ENCODE results near the gene MAP3K4. TPM values are rescaled to one million over a fixed set of nuclear protein-coding genes. Genes with fewer than 3 reads are reported as not detected.

Gene MAP3K4
- polyA plus RNA-seq, 1 experiment = 12.7 TPM

DNA sequence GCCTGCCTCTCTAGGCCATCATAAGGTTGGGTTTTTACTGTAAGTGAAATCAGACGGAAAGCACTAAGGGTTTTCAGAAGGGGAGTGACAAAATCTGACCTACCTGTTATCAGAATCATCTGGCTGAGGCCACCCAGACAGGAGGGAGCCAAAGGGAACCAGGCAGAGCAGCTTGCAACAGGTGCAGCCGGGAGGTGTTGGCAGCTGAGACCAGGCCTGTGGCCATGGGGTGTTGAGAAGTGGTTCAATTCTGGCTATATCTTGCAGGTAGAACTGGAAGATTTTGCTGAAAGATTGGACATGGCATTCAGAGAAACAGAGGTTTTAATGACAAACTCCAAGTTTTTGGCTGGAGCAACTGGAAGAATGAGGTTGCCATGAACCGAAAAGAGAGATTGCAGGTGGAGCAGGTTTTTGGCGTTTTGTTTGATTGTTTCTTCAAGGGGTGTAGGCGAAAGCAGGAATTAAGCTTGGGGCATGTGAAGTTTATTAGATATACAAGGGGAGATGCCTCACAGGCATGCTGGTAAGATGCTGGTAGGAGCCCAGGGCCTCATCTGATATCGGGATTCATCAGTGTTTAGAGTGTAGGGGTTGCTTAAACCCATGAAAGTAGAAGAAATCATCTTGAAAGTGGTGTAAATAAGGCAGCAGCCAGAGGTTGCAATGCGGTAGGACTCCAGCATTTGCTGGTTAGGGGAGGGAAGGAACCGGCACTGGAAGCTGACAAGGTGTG, 35.1 kb upstream of the MAP3K4 start:
- POLR2A ChIA-PET = no interaction called here
- CTCF ChIA-PET = interaction anchor here (1.1 to 1.3 kb wide), 2 partner anchors 11 to 26 kb away, joined by 3 to 4 read pairs; no protein-coding TSS in a partner anchor
- DNase-seq (ENCODE audit: low read depth, low spot score) = no peak

DNA sequence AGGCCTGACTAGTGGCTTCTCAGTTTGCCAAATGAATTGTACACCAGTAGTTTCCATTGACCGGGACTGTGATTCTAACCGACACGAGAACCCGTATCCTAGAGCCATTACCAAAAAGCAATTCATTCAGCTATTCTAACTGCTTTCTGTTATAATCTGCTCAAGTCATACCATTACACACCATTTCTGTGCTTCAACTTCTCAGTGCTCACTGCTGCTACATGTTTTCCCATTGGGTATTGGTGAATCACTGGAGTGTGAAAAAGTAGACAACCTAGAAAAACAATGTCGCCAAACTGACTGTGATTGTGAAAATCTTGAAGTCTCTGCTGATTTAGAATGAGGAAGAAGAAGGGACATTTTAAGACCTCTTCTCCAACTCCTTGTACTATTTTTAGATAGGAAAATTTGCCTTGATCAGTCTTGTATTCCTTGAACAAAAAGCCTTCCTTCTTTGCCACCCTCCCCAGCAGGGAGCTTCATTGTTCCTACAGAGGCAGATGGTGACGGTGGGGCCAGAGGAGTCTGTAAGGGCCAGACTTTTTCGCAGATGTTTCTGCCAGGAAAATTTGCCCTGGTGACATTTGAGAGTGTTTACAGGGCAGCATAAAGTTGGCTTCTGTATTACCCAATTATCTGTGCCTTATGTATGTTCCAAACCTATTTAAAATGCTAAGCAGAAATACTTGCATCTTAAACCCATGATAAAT, 31.7 kb upstream of the MAP3K4 start:
- CTCF ChIA-PET = interaction anchor here (0.9 kb wide), 1 partner anchor 411 kb away, joined by 3 read pairs; no protein-coding TSS in a partner anchor
- H3K4me3 ChIP-seq (ENCODE audit: low read depth, low read length) = no peak overlapping the region
- POLR2A ChIA-PET = no interaction called here
- peaks cover 9% of the 10 kb centered on the region for H3K27me3 ChIP-seq (ENCODE audit: control insufficient read depth, insufficient read depth, low read length)
- TF ChIP-seq, protein P1, sequence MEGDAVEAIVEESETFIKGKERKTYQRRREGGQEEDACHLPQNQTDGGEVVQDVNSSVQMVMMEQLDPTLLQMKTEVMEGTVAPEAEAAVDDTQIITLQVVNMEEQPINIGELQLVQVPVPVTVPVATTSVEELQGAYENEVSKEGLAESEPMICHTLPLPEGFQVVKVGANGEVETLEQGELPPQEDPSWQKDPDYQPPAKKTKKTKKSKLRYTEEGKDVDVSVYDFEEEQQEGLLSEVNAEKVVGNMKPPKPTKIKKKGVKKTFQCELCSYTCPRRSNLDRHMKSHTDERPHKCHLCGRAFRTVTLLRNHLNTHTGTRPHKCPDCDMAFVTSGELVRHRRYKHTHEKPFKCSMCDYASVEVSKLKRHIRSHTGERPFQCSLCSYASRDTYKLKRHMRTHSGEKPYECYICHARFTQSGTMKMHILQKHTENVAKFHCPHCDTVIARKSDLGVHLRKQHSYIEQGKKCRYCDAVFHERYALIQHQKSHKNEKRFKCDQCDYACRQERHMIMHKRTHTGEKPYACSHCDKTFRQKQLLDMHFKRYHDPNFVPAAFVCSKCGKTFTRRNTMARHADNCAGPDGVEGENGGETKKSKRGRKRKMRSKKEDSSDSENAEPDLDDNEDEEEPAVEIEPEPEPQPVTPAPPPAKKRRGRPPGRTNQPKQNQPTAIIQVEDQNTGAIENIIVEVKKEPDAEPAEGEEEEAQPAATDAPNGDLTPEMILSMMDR (IDR thresholded peaks at IDR 0.05; ENCODE audit: low read depth, low read length) = no peak
- no peak for DNase-seq (ENCODE audit: low read depth, low spot score)
- no peak overlapping the region for H3K27ac ChIP-seq (ENCODE audit: low read depth, low read length)
- no peaks in the 10 kb centered on the region for H3K9me3 ChIP-seq (ENCODE audit: control insufficient read depth, insufficient read depth, low read length)

More for the DNA sequence above, 35.1 kb upstream of the MAP3K4 start:
- Histone ChIP-seq H3K9me3 (ENCODE audit: control insufficient read depth, insufficient read depth, low read length) (no peaks in the 10 kb centered on the region), H3K4me3 (ENCODE audit: low read depth, low read length) (no peak overlapping the region), H3K27ac (ENCODE audit: low read depth, low read length) (no peak overlapping the region), H3K27me3 (ENCODE audit: control insufficient read depth, insufficient read depth, low read length) (peaks cover 13% of the 10 kb centered on the region)
- TF ChIP-seq, protein P1 (IDR thresholded peaks at IDR 0.05; ENCODE audit: low read depth, low read length) = no peak

DNA sequence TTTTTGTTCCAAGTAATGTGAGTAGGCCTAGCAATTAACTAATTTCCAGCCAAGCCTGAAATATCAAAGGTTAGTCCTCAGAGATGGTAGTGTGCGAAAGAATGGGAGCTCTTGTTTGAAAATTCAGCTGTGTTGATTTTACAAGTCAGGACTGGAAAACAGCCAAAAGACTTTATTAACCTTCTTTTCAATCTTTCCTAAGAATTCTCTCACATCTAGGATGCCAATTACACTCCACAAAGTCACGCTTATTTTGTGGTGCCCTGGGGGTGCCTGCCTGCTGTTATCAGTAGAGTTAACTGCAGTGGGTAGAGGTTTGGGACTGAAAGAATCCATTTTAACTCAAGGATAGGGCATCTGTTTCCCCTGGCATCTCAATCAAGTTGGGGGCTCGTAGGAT, 30.7 kb upstream of the MAP3K4 start:
- CTCF ChIA-PET = interaction anchor here (0.9 kb wide), 1 partner anchor 410 kb away, joined by 3 read pairs; no protein-coding TSS in a partner anchor
- no peak overlapping the region for H3K27ac ChIP-seq (ENCODE audit: low read depth, low read length)
- POLR2A ChIA-PET = no interaction called here
- H3K9me3 ChIP-seq (ENCODE audit: control insufficient read depth, insufficient read depth, low read length) = no peaks in the 10 kb centered on the region
- no peak for DNase-seq (ENCODE audit: low read depth, low spot score)
- no peak overlapping the region for H3K4me3 ChIP-seq (ENCODE audit: low read depth, low read length)
- H3K27me3 ChIP-seq (ENCODE audit: control insufficient read depth, insufficient read depth, low read length) = peaks cover 4% of the 10 kb centered on the region
- TF ChIP-seq, protein P1 (IDR thresholded peaks at IDR 0.05; ENCODE audit: low read depth, low read length) = no peak

DNA sequence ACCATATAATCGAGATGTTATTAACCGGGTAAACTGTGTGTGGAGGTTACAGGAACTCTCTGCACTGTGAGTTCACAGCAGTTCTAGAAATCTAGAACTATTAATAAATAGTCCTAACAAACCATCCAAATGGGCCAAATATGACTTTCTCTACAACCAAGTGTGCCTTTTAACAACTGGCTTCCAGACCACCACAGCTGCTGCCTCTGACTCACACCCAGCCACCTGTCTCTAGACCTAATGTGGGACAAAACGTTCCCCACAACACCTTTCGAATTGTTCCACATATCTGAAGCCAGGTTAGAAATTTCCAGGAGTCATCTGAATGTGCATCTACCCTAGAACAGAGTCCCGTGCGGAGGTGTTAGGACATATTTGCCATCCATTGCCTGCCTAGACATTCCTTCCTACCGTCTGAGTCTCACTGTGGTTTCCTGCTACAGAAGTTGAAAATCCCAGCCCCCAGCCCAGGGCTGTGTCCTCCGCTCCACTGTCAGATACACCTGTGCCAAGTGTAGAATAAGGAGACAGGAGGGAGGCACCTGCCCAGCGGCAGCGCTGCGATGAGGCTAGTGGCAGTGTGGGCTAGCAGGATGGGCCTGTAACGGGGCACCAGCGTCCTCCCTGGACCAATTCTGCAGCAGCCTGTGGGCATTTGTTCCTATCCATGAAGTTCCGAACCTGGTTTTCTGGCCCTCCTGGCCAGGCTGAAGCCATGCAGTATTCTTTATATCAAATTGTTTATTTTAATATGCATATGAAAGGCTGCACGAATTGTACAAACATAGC, 28.5 kb upstream of the MAP3K4 start:
- Histone ChIP-seq H3K9me3 (ENCODE audit: control insufficient read depth, insufficient read depth, low read length) (no peaks in the 10 kb centered on the region), H3K27me3 (ENCODE audit: control insufficient read depth, insufficient read depth, low read length) (peaks cover 3% of the 10 kb centered on the region), H3K4me3 (ENCODE audit: low read depth, low read length) (no peak overlapping the region), H3K27ac (ENCODE audit: low read depth, low read length) (no peak overlapping the region)
- ChIA-PET POLR2A (no interaction called here), CTCF (no interaction called here)
- DNase-seq (ENCODE audit: low read depth, low spot score) = no peak
- TF ChIP-seq, protein P1 (IDR thresholded peaks at IDR 0.05; ENCODE audit: low read depth, low read length) = no peak
